Osteocyte (in vitro differentiated cells): ENCODE measurements around the gene SAPCD2. TPM values are rescaled to one million over a fixed set of nuclear protein-coding genes. Genes with fewer than 3 reads are reported as not detected.
A peak's percentile ranks its signal among the peaks of the same experiment; 100 is the strongest.

Experiments
- DNase-seq: peaks from one replicate; pipeline ENCODE4 v3.0.0; 2021; ENCODE audit warnings: mixed read lengths; ENCODE audit not compliant: unreplicated experiment; ENCODE audit errors: extremely low spot score
- H3K27ac Mint-ChIP-seq: one replicate; pipeline ENCODE4 v1.8.0; 2021; ENCODE audit warnings: mild to moderate bottlenecking, mixed read lengths; ENCODE audit not compliant: unreplicated experiment
- H3K27me3 Mint-ChIP-seq: one replicate; pipeline ENCODE4 v1.8.0; 2021; ENCODE audit warnings: mixed read lengths; ENCODE audit not compliant: unreplicated experiment
- H3K36me3 Mint-ChIP-seq: one replicate; pipeline ENCODE4 v1.8.0; 2021; ENCODE audit warnings: mixed read lengths; ENCODE audit not compliant: unreplicated experiment
- H3K4me1 Mint-ChIP-seq: one replicate; pipeline ENCODE4 v1.8.0; 2021; ENCODE audit warnings: mixed read lengths; ENCODE audit not compliant: unreplicated experiment
- H3K4me3 Mint-ChIP-seq: one replicate; pipeline ENCODE4 v1.8.0; 2021; ENCODE audit warnings: mild to moderate bottlenecking, moderate library complexity, mixed read lengths; ENCODE audit not compliant: unreplicated experiment
- H3K9me3 Mint-ChIP-seq: one replicate; pipeline ENCODE4 v1.8.0; 2021; ENCODE audit warnings: mixed read lengths; ENCODE audit not compliant: unreplicated experiment
- total RNA-seq: library from RNA; stranded (reverse); gene quantifications from 2 replicates; pipeline ENCODE4 v1.2.1, GENCODE V29; 2021
- TF ChIP-seq, protein P1 (sequence below): fragments of 200-600 bp; sonication (generic); IDR thresholded peaks from 2 replicates; pipeline ENCODE4 v1.5.0; 2021; ENCODE audit warnings: antibody characterized with exemption, mild to moderate bottlenecking, moderate library complexity

The SAPCD2 gene
- total RNA-seq, 1 donor from 2014 or later: 3.1 TPM

DNA sequence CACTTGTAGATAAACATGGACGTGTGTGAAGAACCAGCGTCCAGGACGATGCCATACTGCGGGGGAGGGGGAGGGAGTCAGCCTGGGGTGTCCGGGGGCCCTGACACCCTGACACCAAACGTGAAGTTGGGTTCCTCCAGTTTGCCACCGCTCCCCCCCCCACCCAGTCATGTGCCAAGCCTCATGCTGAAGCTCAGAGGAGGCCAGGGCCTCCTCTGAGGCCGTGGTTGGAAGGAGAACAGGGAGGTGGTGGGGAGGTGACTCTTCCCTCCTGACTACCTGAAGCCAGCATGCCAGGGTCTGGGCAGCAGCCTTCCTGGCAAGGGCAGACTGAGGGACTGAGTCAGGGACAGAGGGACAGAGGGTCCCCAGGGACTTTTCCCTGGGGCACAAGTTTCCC is 18.1 kb downstream of the SAPCD2 start:
- no peak overlapping the region for H3K27ac Mint-ChIP-seq
- H3K4me3 Mint-ChIP-seq: no peak overlapping the region
- DNase-seq: no peak
- TF ChIP-seq, protein P1, sequence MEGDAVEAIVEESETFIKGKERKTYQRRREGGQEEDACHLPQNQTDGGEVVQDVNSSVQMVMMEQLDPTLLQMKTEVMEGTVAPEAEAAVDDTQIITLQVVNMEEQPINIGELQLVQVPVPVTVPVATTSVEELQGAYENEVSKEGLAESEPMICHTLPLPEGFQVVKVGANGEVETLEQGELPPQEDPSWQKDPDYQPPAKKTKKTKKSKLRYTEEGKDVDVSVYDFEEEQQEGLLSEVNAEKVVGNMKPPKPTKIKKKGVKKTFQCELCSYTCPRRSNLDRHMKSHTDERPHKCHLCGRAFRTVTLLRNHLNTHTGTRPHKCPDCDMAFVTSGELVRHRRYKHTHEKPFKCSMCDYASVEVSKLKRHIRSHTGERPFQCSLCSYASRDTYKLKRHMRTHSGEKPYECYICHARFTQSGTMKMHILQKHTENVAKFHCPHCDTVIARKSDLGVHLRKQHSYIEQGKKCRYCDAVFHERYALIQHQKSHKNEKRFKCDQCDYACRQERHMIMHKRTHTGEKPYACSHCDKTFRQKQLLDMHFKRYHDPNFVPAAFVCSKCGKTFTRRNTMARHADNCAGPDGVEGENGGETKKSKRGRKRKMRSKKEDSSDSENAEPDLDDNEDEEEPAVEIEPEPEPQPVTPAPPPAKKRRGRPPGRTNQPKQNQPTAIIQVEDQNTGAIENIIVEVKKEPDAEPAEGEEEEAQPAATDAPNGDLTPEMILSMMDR: no peak
- H3K4me1 Mint-ChIP-seq: peaks cover 20% of the 10 kb centered on the region
- H3K9me3 Mint-ChIP-seq: no peaks in the 10 kb centered on the region
- H3K36me3 Mint-ChIP-seq: no peaks in the 10 kb centered on the region
- peaks cover 17% of the 10 kb centered on the region for H3K27me3 Mint-ChIP-seq

DNA sequence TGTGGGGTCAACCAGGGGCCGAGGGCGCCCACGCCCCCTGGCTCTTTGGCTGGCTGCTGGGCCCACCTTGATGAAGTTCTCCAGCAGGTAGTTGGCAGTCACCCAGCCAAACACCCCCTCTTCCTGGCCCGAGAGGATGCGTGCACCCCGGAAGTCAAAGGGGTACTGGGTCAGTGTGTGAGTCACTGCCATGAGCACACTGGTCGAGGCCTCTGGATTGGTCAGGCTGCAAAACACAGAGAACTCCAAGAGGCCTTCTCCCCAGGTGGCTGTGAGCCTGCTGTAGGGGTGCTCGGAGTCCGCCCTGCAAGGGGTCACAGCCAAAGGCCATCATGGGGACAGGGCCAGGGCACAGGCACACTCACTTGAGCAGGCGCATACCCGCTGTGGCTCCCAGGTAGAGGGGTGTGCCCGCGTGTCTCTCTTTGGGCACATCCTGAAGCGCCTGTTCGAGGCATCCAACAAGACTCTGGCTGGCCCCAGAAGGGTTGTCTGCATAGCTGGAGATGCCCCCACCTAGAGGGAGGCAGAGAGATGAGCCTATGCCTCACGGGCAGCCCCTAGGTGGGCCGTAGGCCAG is 19.1 kb downstream of the SAPCD2 start:
- Mint-ChIP-seq H3K4me3 (no peak overlapping the region), H3K4me1 (peaks cover 17% of the 10 kb centered on the region), H3K36me3 (no peaks in the 10 kb centered on the region), H3K27me3 (peaks cover 17% of the 10 kb centered on the region), H3K27ac (no peak overlapping the region), H3K9me3 (no peaks in the 10 kb centered on the region)
- TF ChIP-seq, protein P1: no peak
- no peak for DNase-seq

DNA sequence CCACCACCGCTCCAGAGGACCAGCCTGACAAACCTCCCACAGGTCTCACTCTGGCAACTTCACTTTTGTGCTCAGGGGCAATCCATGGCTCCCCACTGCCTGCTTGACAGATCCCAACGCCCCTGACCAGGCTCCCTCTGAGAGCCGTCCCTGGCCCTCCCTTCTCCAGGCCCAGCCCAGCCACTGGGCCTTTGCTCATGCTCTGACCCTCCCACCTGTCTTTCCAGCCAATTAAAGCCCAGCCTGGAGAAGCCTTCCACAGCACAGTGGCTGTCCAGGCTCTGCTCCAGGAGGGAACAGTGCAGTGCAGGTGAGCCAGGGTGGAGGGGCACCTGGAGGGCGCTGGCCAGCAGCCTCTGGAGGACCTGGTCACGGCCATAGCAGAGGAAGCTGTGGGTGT is 19.8 kb downstream of the SAPCD2 start:
- TF ChIP-seq, protein P1: no peak
- H3K9me3 Mint-ChIP-seq: no peaks in the 10 kb centered on the region
- H3K4me3 Mint-ChIP-seq: no peak overlapping the region
- H3K4me1 Mint-ChIP-seq: peaks cover 13% of the 10 kb centered on the region
- peaks cover 17% of the 10 kb centered on the region for H3K27me3 Mint-ChIP-seq
- no peak for DNase-seq
- H3K27ac Mint-ChIP-seq: no peak overlapping the region
- H3K36me3 Mint-ChIP-seq: no peaks in the 10 kb centered on the region

DNA sequence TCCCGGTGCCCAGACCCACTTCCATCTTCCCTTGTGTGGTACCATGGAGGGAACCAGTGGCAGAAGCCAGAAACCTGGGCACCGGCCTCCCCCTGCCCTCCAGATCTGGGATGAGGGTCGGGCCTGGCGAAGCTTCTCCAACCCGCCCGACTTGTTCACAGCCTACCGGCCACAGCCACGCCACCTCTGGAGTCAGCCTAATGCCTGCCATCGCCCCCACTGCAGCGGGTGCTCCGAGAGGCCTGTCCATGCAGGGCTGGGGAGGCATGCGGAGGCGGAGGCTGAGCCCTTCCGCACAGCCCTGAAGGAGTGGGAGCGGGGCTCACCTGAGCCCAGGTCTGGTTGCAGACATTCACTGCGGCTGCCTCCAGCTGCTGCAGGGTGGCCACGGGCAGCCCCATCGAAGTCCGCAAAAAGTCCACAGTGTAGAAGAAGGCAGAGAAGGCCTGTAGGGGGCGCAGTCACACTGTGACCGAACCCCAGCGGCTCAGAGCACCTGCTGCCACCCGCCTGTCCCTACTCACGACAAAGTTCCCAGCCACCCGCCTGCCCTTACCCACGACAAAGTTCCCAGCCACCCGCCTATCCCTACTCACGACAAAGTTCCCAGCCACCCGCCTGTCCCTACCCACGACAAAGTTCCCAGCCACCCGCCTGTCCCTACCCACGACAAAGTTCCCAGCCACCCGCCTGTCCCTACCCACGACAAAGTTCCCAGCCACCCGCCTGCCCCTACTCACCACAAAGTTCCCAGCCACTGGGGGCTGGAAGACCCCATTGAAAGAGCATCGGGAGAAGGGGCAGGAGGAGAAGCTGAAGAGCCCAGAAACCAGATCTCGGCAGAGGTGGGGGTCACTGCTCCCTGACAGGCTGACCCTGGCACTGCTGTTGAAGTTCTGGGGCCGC is 20.6 kb downstream of the SAPCD2 start:
- Mint-ChIP-seq H3K4me3 (no peak overlapping the region), H3K9me3 (no peaks in the 10 kb centered on the region), H3K27ac (no peak overlapping the region), H3K27me3 (peaks cover 17% of the 10 kb centered on the region), H3K36me3 (no peaks in the 10 kb centered on the region), H3K4me1 (peaks cover 10% of the 10 kb centered on the region)
- TF ChIP-seq, protein P1: peak; percentile 65
- no peak for DNase-seq
